Effector memory CD4-positive, alpha-beta T cell (primary cell): ENCODE results near the gene PTPRT.

Experiments used
- DNase-seq, 3 donors: peaks; one replicate each; pipeline ENCODE4 v3.0.0-alpha.2; 2020
- H3K27ac ChIP-seq: 2 replicates; pipeline ENCODE4 v1.7.0; 2013; ENCODE audit warnings: mild to moderate bottlenecking, low read length, moderate library complexity; ENCODE audit not compliant: insufficient read depth, poor library complexity, severe bottlenecking
- H3K27me3 ChIP-seq: replicated peaks from 2 replicates; pipeline ENCODE4 v1.7.0; 2013; ENCODE audit warnings: mild to moderate bottlenecking, low read length; ENCODE audit not compliant: insufficient read depth, control insufficient read depth, poor library complexity, severe bottlenecking
- H3K36me3 ChIP-seq: 2 replicates; pipeline ENCODE4 v1.7.0; 2013; ENCODE audit warnings: mild to moderate bottlenecking, low read length, moderate library complexity; ENCODE audit not compliant: control insufficient read depth, insufficient read depth
- H3K4me1 ChIP-seq: 2 replicates; pipeline ENCODE4 v1.7.0; 2013; ENCODE audit warnings: low read length, mild to moderate bottlenecking; ENCODE audit not compliant: control insufficient read depth, insufficient read depth, poor library complexity, severe bottlenecking
- H3K4me3 ChIP-seq: 2 replicates; pipeline ENCODE4 v1.7.0; 2013; ENCODE audit warnings: low read length, low read depth, mild to moderate bottlenecking; ENCODE audit not compliant: insufficient read depth, poor library complexity, severe bottlenecking
- H3K9me3 ChIP-seq: 2 replicates; pipeline ENCODE4 v1.7.0; 2013; ENCODE audit warnings: mild to moderate bottlenecking, low read length, moderate library complexity; ENCODE audit not compliant: control insufficient read depth

PTPRT gene

GRCh38 chr20:42610070-42610469 is 579.6 kb downstream of the PTPRT start:
- H3K4me1 ChIP-seq = no peaks in the 10 kb centered on the region
- no peaks in the 10 kb centered on the region for H3K36me3 ChIP-seq
- no peak overlapping the region for H3K4me3 ChIP-seq
- no peak overlapping the region for H3K27ac ChIP-seq
- H3K9me3 ChIP-seq = no peaks in the 10 kb centered on the region
- no peaks in the 10 kb centered on the region for H3K27me3 ChIP-seq
- DNase-seq = no peak

GRCh38 chr20:42609618-42610017 is 580.1 kb downstream of the PTPRT start:
- Histone ChIP-seq H3K9me3 (no peaks in the 10 kb centered on the region), H3K36me3 (no peaks in the 10 kb centered on the region), H3K4me1 (no peaks in the 10 kb centered on the region), H3K4me3 (no peak overlapping the region), H3K27ac (no peak overlapping the region), H3K27me3 (no peaks in the 10 kb centered on the region)
- DNase-seq = no peak

GRCh38 chr20:42604998-42605956 is 584.4 kb downstream of the PTPRT start:
- Histone ChIP-seq H3K27me3 (no peaks in the 10 kb centered on the region), H3K9me3 (no peaks in the 10 kb centered on the region)
- no peak for DNase-seq

GRCh38 chr20:42603655-42604054 is 586.1 kb downstream of the PTPRT start:
- no peak for DNase-seq
- H3K27ac ChIP-seq = no peak overlapping the region
- no peaks in the 10 kb centered on the region for H3K27me3 ChIP-seq
- H3K4me1 ChIP-seq = no peaks in the 10 kb centered on the region
- no peak overlapping the region for H3K4me3 ChIP-seq
- no peaks in the 10 kb centered on the region for H3K36me3 ChIP-seq
- no peaks in the 10 kb centered on the region for H3K9me3 ChIP-seq

More at GRCh38 chr20:42604998-42605956, 584.4 kb downstream of the PTPRT start:
- Histone ChIP-seq H3K36me3 (no peaks in the 10 kb centered on the region), H3K4me1 (no peaks in the 10 kb centered on the region), H3K4me3 (no peak overlapping the region), H3K27ac (no peak overlapping the region)

- H3K9me3 ChIP-seq = no peaks in the 10 kb centered on the region
- no peak overlapping the region for H3K4me3 ChIP-seq
- no peaks in the 10 kb centered on the region for H3K27me3 ChIP-seq
- no peak overlapping the region for H3K27ac ChIP-seq
- no peaks in the 10 kb centered on the region for H3K36me3 ChIP-seq
- no peaks in the 10 kb centered on the region for H3K4me1 ChIP-seq
- DNase-seq = no peak
Observed at GRCh38 chr20:42598581-42598980, 591.1 kb downstream of the PTPRT start.

GRCh38 chr20:42595625-42596024 is 594.1 kb downstream of the PTPRT start:
- no peaks in the 10 kb centered on the region for H3K9me3 ChIP-seq
- H3K4me1 ChIP-seq = no peaks in the 10 kb centered on the region
- no peak overlapping the region for H3K4me3 ChIP-seq
- no peaks in the 10 kb centered on the region for H3K36me3 ChIP-seq
- H3K27ac ChIP-seq = no peak overlapping the region
- DNase-seq = no peak
- no peaks in the 10 kb centered on the region for H3K27me3 ChIP-seq

DNA sequence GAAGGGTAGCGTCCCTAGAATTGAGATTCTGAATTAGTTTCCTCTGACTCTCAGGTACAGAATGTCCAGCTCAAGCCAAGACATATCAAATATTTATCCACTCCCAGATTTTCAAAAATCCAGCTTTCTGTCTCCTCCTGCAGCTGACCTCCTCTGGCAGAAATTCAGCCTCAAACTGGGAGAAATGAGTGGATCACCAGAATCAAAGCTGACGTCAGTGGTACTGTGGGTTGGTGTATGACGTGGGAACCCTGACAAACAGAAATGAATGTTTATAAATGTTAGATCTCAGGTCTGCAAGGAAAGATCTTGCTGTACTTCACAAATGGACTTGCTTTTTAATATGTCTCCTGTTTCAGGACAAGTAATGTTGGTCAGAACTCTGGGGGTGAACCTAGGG is 595.0 kb downstream of the PTPRT start:
- H3K27ac ChIP-seq = no peak overlapping the region

DNA sequence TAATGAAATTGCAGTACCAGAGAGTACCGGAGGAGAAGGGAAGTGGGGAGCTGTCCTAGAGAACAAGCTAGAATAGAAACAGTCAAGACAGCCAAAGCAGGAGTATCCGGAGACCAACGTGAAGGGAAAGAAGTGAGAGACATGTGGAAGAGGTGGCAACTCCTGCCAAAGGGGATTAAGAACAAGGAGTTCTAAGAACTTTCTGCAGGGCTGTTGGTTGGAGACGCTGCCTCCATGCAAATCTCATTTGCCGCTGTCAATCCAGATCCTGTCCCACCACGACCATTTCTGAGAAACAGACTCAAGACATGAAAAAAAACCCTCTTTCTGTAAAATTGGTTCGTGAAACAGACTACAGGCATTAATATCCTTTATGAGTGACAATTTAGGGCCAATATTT is 595.7 kb downstream of the PTPRT start:
- H3K4me1 ChIP-seq = no peaks in the 10 kb centered on the region
- no peak overlapping the region for H3K4me3 ChIP-seq
- no peaks in the 10 kb centered on the region for H3K27me3 ChIP-seq
- H3K36me3 ChIP-seq = no peaks in the 10 kb centered on the region
- H3K27ac ChIP-seq = no peak overlapping the region
- H3K9me3 ChIP-seq = no peaks in the 10 kb centered on the region
- no peak for DNase-seq

More for the DNA sequence above, 595.0 kb downstream of the PTPRT start:
- no peaks in the 10 kb centered on the region for H3K4me1 ChIP-seq
- no peaks in the 10 kb centered on the region for H3K36me3 ChIP-seq
- DNase-seq = no peak
- H3K9me3 ChIP-seq = no peaks in the 10 kb centered on the region
- H3K4me3 ChIP-seq = no peak overlapping the region
- H3K27me3 ChIP-seq = no peaks in the 10 kb centered on the region

GRCh38 chr20:42589976-42590639 is 599.6 kb downstream of the PTPRT start:
- Histone ChIP-seq H3K27ac (no peak overlapping the region), H3K4me1 (no peaks in the 10 kb centered on the region), H3K27me3 (no peaks in the 10 kb centered on the region), H3K36me3 (no peaks in the 10 kb centered on the region), H3K4me3 (no peak overlapping the region), H3K9me3 (no peaks in the 10 kb centered on the region)
- no peak for DNase-seq

DNA sequence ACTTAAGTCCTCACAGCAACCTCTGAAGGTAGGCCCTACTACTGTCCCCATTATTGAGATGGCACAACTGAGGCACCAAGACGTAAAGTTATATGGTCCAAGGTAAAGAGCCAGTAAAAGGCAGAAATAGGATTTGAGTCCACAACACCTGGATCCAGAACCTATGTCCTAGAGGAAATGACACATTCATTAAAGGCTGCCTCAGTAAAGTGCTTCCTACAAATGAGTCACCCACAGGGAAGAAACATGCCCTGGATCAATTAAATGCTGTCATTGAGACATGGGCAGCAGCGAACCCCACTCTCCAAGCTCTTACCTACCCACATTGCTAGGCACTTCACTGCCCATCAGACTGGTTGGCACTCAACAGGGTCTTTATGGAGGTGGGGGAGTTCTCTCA is 600.9 kb downstream of the PTPRT start:
- DNase-seq = no peak
- Histone ChIP-seq H3K27ac (no peak overlapping the region), H3K4me3 (no peak overlapping the region), H3K27me3 (no peaks in the 10 kb centered on the region), H3K9me3 (no peaks in the 10 kb centered on the region), H3K36me3 (no peaks in the 10 kb centered on the region), H3K4me1 (no peaks in the 10 kb centered on the region)
